GM18517 (cell line): ENCODE results near the gene ESPNL.

Experiments
- ATAC-seq: cut with Tn5 transposase; IDR thresholded peaks from one replicate; pipeline ENCODE4 v1.9.1; 2021; ENCODE audit warnings: mild to moderate bottlenecking, moderate library complexity; ENCODE audit not compliant: unreplicated experiment

ESPNL gene

DNA sequence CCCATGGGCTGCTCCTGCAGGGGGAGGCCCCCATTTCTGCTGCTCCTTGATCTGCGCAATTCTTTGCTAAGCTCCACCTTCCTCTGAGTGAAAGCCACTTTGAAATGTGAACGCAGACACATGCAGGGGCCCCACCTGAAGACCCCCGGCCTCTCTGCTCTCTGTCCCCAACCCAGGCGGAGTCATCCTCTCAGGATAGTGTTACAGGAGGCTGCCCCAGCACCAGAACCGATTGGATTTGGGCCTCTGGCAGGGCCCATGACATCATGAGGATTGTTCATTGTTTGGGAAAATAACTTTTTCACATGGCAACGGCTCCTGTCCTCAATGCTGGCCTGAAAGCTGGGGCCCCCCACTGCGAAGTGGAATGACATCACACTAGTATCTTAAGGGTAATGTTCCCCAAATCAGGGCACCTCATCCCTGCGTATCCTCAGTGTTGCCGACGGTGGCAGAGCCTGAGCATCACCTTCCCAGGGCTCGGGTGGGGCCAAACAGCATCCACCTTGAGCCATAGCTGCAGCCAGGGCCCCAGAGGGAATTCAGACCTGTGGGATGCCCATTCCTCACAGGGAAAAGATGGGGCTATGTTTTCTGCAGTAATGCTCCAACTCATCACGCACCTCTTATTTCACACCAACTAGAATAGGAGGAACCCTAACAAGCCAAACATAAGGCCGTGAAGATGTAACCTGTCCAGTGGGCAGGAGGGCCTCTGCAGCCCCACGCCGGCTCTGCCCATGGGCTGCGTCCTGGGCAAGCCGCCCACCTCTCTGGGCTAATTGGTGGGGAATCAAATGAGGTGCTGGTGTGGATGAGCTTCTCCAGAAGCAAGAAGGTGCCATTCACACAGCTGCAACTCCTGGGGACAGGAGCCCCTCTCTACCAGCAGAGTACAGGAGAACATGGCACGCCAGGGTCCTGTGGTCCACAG, 55.9 kb downstream of the ESPNL start:
- ATAC-seq: no peak

DNA sequence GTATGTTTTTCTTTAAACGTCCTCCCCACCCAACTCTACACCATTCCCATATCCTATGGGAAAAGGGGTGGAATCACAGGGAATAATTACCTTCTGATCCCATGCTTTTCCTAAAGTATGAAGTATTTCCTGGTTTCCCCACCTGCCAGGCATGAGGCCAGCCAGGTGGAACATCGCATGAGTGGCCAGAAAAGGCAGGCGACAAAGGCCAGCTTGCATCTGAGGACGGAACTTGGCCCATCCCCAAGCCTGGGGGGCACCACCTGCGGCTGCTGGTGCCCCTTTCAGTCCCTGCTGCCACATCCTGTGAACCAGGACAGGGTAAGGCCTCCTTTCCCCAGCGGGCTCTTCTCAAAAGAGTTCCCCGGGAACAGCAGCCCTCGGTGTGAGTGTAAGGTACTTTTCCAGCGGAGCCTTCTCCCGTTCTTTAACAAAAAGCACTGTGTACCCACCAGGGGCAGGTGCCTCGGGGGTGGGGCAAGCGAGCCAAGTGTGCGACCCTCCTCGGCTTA, 57.4 kb downstream of the ESPNL start:
- ATAC-seq: no peak

- no peak for ATAC-seq
These were observed 57.9 kb downstream of the ESPNL start for GRCh38 chr2:238158018-238158508.

- ATAC-seq: no peak
These were observed 58.5 kb downstream of the ESPNL start, which contains the start of gene ERFE for GRCh38 chr2:238158509-238159070. Gene ERFE, plus strand, starts transcription at chr2:238158970. Its CDS starts 38 bp downstream, at chr2:238159008.

GRCh38 chr2:238159071-238159539, 59.0 kb downstream of the ESPNL start:
- ATAC-seq: no peak

DNA sequence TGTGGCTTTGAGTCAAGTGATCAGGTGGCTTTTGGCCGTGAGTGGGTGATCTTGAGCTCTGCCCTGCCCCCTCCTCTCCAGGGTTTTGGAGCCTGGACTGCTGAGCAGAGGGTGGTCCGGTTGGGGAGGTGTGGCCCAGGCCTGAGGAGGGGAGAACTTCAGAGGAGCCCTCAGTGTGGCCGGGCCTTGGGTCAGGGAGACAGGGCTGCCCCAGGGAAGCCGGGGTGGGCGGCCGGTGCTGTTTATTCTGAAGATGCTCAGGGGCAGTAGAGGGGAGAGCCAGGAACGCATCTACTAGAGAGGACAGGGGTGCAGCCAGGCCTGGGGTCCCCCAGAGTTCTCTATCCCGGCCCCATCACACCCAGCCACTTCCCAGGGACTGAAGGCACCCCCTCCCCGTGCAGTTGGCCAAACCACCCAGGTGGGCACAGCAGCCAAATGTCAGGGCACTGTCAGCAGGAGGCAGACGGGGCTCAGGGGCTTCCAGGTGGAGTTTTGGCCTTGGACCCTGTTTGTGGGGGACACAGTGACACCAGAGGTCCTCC, 59.6 kb downstream of the ESPNL start:
- no peak for ATAC-seq

- no peak for ATAC-seq
These were observed 60.3 kb downstream of the ESPNL start for GRCh38 chr2:238160206-238161129.

DNA sequence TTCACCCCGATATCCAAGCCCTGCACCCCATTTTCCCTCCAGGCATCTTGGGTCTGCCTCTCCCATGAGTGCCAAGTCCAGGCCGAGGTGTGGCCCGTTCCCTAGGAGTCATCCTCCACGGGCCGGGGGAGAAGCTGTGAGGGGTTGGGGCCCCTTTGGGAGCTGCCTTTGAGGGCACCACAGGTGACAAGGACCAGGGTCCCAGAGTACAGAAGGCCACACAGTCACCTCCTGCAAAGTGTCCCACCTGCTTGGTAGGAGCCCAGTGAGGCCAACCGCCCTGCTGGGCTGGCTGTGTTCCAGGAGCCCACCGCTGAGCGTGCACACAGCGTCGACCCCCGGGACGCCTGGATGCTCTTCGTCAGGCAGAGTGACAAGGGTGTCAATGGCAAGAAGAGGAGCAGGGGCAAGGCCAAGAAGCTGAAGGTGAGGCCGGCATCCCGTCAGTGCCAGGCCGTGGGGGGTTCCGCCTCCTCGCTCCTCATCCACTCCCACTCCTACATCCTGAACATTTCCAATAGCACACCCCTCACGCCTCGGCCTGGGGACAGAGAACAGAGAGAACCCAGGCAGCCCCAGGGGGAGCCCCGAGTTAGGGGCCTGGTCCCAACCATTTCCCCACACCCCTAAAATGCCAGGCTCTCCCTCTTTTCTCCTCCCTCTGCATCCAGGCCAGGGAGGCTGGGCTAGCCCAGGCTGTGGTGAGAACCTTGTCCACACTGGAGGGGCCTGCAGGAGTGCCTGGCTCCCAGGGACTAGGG, 61.3 kb downstream of the ESPNL start:
- ATAC-seq: no peak

GRCh38 chr2:238162251-238162845, 62.2 kb downstream of the ESPNL start:
- ATAC-seq: no peak

DNA sequence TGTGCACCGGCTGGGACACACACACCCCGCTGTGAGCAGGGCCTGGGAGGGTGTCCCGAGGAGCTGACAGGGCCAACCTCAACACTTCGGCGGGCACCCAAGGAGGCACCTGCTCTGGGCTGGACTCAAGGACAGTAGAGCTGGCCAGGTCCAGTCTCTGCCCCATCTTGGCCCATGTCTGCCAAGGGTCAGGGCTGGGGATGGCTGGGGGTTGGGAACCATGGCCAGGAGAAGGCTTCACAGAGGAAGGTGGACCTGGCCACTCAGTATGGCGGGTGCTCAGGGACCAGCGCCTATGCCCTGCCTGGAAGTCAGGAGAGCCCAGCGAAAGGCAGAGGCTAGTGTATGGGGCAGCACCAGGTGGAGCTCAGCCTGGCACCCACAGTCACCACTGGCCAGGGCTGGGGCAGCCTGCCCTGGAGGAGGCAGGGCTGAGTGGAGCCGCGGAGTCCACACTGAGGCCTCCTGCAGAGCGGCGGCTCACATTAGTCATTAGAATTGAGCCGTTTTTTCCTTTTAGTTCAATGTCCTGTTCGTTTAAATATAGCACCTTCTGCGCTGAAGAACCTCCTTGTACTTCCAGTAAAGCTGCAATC, 62.8 kb downstream of the ESPNL start:
- no peak for ATAC-seq

DNA sequence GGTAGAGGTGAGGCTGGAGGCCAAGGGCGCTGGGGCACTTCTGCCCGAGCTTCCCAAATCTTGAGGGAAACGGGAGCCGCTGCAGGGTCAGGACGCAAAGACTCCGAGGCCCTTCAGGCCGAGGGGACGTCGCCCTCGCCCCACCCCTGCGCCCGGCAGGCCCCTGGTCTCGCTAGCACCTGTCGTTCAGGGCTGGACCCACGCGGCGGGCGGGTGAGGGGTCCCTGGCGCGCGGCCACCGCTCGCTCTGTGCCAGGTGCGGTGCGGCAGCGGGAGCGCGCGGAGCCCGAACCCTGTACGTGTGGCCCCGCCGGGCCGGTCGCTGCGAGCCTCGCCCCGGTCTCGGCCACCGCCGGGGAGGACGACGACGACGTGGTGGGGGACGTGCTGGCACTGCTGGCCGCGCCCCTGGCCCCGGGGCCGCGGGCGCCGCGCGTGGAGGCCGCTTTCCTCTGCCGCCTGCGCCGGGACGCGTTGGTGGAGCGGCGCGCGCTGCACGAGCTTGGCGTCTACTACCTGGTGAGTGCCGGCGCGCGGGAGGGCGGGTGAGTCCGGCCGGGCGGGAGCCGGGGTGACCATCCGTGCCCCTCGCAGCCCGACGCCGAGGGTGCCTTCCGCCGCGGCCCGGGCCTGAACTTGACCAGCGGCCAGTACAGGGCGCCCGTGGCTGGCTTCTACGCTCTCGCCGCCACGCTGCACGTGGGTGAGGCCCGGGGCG, 63.5 kb downstream of the ESPNL start:
- no peak for ATAC-seq

DNA sequence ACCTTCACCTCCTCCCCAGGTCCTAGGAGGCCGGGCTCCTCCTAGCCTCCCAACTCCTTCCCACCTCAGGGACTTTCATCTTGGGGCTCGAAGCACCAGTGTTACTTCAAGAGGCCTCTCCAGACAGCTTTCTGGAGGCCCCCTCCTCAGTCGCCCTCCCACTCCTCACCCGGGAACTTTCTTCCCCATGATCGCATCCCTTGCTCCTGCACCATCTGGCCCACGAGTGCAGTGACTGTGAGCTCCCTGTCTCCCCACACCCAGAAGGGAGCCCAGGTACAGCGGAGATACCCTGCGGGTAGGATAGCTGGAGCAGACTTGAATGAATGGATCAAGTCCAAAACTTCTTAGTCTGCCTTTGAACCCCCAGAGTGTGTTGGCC, 64.8 kb downstream of the ESPNL start:
- no peak for ATAC-seq

DNA sequence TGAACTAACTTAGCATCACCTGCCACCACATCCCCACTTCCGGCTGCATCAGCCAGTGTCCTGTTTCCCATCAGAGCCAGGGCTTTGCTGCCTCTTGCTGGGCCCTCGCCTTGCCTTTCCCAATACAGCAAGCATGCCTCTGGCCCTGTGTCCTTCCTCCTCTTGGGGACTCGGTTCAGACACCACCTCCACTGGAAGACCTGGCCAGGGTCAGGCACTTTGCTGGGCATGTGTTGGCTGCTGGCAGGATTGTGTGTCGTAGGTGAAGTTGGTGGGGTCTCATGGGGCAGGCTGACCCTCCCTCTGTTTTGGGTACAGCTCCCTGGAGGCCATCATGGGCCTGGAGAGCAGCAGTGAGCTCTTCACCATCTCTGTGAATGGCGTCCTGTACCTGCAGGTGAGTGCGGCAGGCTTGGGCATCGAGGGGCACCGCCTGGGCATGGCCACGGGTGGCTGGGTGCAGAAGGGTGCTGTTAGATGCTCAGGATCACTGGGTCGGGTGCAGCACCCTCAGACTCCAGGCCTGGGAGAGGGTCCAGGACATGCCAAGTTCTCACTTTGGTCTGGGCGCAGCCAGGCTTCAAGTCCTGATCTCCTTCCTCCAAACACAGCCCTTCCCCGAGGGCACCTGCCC, 65.3 kb downstream of the ESPNL start:
- ATAC-seq: no peak

DNA sequence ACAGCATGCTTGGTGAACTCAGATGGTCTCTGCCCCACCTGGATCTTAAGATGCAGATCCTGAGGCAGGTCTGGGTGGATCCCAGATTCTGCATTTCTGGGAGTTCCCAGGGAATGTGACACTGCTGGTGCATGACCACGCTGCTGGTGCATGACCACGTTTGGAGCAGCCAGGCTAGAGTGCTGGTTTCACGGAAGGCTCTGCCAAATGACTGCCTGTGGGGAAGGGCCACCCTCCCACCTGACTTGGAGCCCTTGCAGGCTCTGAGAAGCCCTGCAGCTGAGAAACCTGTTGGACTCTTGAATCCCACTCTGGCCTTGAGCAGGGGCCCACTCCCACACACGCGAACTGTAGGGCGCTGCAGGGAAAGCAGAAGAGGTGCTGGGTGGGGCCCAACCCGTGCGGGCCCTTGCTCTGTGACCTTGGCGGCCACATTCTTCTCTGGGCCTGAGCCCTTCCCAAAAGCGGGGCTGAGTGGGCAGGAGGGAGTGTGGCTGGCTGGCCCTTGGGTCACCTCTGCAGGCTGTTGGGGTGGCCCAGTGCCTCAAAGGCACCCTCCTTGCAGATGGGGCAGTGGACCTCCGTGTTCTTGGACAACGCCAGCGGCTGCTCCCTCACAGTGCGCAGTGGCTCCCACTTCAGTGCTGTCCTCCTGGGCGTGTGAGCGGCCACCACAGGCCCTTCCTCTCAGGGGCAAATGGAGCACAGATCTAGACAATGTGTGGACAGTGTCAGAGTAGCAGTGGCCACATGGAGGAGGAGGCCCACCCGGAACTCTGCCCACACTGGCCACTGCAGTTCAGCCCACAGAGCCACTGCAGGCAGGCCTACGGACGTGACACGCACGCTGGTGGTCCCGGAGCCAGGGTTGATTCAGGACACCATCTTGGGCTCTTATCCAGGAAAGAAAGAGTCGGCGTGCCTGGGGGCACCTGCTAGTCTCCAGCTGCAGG, 66.5 kb downstream of the ESPNL start:
- ATAC-seq: no peak

DNA sequence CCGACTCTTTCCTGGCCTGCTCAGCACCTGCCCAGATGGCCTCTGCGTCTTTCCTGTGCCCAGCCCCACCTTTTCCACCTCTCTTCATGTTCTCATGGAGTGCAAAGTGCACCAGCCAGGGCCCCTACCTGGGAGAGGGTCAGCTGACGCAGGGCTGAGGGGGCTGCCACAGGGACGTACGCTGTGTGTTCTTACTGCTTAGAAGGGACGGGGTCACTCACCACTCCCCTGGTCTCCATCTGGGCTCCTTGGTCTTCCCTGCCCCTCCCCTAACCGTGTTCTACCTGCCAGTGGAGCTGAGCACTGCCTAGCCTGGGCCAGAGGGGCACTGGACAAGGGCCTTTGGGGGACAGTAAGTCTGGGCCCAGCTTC, 67.2 kb downstream of the ESPNL start:
- no peak for ATAC-seq

- ATAC-seq: no peak
These were observed 67.6 kb downstream of the ESPNL start for GRCh38 chr2:238167761-238168160.
